Endothelial cell (in vitro differentiated cells): ENCODE results near the gene H6PD. TPM values are rescaled to one million over a fixed set of nuclear protein-coding genes. Genes with fewer than 3 reads are reported as not detected.

Experiments used
- DNase-seq: peaks from one replicate; pipeline ENCODE4 v3.0.0; 2021; ENCODE audit warnings: low spot score
- H3K27ac Mint-ChIP-seq: one replicate; pipeline ENCODE4 v1.8.0; 2021; ENCODE audit warnings: mixed read lengths, inconsistent platforms; ENCODE audit not compliant: unreplicated experiment
- H3K27me3 Mint-ChIP-seq: one replicate; pipeline ENCODE4 v1.8.0; 2021; ENCODE audit warnings: mild to moderate bottlenecking, moderate library complexity, mixed read lengths, inconsistent platforms; ENCODE audit not compliant: unreplicated experiment
- H3K36me3 Mint-ChIP-seq: one replicate; pipeline ENCODE4 v1.8.0; 2021; ENCODE audit warnings: mild to moderate bottlenecking, low read depth, mixed read lengths, inconsistent platforms; ENCODE audit not compliant: unreplicated experiment
- H3K4me1 Mint-ChIP-seq: one replicate; pipeline ENCODE4 v1.8.0; 2021; ENCODE audit warnings: mild to moderate bottlenecking, mixed read lengths, inconsistent platforms; ENCODE audit not compliant: unreplicated experiment
- H3K4me3 Mint-ChIP-seq: one replicate; pipeline ENCODE4 v1.8.0; 2021; ENCODE audit warnings: mild to moderate bottlenecking, mixed read lengths, inconsistent platforms; ENCODE audit not compliant: unreplicated experiment
- H3K9me3 Mint-ChIP-seq: one replicate; pipeline ENCODE4 v1.8.0; 2021; ENCODE audit warnings: mixed read lengths, inconsistent platforms; ENCODE audit not compliant: unreplicated experiment
- total RNA-seq: library from RNA; stranded (reverse); fragmentation: NEBNext Ultra II Directional; extraction: Animal tissue kit (Norgen Biotek cat#: 25700); gene quantifications from one replicate; pipeline ENCODE4 v1.2.1, GENCODE V29; 2021; ENCODE audit not compliant: unreplicated experiment
- TF ChIP-seq, protein P1 (sequence below): fragments of 200-600 bp; sonication (generic); IDR thresholded peaks from one replicate; pipeline ENCODE4 v1.5.0; 2021; ENCODE audit warnings: antibody characterized with exemption; ENCODE audit not compliant: unreplicated experiment

H6PD gene
- total RNA-seq, 1 donor from 2014 or later, result 18.6 TPM

DNA sequence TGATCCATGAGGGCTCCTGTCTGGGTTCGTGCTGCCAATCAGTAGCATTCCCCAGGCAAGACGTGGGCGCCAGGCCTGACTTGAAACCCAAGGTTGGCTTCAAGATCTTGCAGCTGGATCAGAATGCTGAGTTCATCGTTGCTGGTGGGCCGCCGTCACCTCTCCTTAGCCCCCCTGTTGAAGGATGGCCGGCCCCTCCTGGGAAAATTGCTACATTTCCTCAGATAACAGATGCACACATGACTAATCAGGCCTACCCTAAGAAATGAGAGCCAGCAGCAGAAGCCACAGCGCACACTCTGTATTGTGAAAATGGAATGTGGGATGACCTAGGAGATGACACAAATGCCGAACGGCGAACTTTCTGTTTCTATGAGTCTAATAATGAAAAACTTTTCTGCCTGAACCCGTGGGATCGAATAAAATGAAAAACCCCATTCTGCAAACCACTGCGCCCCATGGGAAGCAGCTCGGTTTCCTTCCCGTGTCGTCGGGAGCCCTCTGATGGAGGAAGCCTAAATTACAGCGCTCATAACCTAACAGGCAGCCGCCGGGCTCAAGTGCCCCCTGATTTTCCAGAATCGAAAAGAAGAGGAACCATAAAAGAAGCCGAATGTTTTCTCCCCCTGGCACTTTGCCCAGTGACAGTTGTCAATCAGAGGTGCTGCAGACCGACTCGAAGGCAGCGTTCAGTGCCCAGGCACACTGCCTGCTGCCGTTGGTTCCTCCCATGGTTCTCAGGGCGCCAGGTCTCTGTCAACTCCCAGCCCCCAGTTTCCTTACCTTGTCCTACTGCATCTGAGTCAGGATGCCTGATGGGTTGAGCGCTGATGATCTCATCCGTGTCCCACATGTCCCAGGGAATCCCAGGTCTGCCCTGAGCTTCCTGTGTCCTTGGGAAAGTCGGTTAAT is 38.2 kb upstream of the H6PD start:
- Mint-ChIP-seq H3K9me3 (no peaks in the 10 kb centered on the region), H3K27me3 (peaks cover 25% of the 10 kb centered on the region), H3K4me1 (peaks cover 8% of the 10 kb centered on the region), H3K4me3 (no peak overlapping the region), H3K27ac (no peak overlapping the region), H3K36me3 (no peaks in the 10 kb centered on the region)
- DNase-seq, result peak; percentile 64
- TF ChIP-seq, protein P1, sequence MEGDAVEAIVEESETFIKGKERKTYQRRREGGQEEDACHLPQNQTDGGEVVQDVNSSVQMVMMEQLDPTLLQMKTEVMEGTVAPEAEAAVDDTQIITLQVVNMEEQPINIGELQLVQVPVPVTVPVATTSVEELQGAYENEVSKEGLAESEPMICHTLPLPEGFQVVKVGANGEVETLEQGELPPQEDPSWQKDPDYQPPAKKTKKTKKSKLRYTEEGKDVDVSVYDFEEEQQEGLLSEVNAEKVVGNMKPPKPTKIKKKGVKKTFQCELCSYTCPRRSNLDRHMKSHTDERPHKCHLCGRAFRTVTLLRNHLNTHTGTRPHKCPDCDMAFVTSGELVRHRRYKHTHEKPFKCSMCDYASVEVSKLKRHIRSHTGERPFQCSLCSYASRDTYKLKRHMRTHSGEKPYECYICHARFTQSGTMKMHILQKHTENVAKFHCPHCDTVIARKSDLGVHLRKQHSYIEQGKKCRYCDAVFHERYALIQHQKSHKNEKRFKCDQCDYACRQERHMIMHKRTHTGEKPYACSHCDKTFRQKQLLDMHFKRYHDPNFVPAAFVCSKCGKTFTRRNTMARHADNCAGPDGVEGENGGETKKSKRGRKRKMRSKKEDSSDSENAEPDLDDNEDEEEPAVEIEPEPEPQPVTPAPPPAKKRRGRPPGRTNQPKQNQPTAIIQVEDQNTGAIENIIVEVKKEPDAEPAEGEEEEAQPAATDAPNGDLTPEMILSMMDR, result peak; percentile 46

DNA sequence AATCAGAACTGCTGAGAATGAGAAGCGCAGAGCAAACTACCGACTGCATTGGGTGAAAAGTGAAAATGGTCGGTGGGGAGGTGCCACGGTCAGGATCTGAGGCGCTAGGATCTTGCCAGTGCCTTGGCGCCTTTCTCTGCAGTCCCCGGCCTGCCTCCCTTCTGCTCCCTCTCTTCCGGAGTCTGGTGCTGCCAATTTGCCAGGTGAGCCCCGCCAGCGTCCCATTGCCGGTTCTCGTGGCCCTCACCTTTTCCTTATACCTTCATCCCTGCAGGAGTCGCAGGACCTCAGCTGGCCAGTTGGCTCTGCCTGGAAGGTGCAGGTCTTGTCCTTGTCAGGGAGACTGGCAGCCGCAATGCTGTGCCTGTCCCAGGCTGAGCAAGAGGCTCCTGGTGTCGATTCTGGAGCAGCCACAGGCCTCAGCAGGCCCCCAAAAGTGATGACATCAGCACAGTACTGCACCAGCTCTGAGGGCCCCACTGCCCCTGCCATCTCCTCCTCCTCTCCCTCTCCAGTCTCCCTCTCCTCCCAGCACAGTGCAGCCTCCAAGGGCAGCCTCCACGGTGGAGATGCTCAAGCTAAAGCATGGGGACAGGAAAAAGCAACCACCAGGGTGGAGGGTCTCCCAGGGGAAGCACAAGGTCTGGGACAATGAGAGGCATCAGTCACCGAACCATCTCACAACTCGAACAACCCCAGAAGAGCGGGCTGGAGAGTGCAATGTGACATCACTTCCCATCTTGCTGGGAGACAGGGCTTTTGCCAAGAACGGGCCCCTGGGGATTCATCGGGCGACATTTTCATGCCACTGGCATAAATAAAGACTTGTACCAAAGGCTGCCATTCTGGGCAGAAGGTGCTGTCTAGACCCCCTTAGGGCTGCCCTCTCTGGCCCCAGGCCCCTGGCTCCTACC is 37.1 kb upstream of the H6PD start:
- no peaks in the 10 kb centered on the region for H3K9me3 Mint-ChIP-seq
- no peak for DNase-seq
- peaks cover 14% of the 10 kb centered on the region for H3K4me1 Mint-ChIP-seq
- no peak overlapping the region for H3K4me3 Mint-ChIP-seq
- TF ChIP-seq, protein P1, result no peak
- H3K36me3 Mint-ChIP-seq, result no peaks in the 10 kb centered on the region
- peaks cover 27% of the 10 kb centered on the region for H3K27me3 Mint-ChIP-seq
- H3K27ac Mint-ChIP-seq, result no peak overlapping the region

DNA sequence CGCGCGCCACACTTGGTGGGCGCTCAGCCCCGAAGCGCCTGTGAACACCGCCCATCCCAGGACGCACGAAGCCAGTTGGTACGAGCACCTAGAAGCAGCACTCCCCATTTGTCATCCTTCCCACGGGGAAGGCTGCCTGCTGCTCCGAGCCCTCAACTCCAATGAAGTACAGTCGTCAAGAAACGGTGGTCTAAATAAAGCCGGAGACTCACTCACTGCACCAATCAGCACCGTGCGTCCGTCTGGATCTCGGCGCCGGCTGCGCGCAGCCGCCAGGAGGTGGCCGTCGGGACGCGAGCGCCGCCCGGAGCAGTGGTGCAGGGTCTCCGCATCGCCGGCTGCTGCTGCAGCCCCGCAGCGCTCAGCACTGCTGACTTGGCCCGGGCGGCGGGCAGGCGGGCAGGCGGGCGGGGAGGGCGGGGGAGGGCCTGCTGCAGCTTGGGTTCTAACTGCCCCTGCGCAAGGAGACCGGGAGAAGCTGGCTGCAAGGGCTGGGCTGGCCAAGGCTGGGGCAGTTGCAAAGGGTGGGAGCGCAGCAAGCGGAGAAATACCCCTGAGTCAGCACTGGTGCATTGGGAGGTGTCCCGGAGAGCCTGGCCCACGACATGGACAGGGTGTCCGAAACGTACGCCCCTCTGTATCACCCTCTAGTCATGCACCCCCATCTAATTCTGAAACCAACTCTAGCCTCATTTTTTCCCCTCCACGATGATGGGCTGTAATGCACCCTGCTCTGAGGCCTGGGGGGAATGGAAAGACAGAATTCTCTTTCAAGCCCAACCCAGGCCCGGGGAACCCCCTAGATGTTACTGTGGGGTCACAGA is 35.8 kb upstream of the H6PD start:
- TF ChIP-seq, protein P1, result no peak
- Mint-ChIP-seq H3K9me3 (no peaks in the 10 kb centered on the region), H3K4me1 (peaks cover 21% of the 10 kb centered on the region), H3K27me3 (peaks cover 28% of the 10 kb centered on the region), H3K36me3 (peaks cover 4% of the 10 kb centered on the region), H3K27ac (no peak overlapping the region), H3K4me3 (no peak overlapping the region)
- DNase-seq, result peak; percentile 63

DNA sequence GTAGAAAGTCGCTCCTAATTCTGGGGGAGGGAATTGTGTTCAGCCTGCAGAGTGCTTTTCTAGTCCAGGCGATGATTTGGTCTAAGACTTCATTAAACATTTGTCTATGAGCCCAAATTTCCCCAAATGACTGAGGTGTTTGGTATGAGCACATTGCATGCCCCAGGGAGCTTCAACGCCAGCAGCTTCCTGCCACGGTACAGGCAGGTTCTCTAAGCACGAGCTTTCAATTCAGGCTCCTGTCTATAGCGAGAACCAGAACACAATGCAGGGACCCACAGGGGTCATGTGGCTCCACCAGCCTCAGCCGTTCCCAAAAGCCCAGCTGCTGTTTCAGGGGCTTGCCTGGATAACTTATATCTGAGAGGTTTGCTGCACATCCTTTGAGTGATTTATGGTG is 34.1 kb upstream of the H6PD start:
- H3K9me3 Mint-ChIP-seq, result no peaks in the 10 kb centered on the region
- TF ChIP-seq, protein P1, result no peak
- H3K36me3 Mint-ChIP-seq, result peaks cover 4% of the 10 kb centered on the region
- H3K27ac Mint-ChIP-seq, result no peak overlapping the region
- H3K4me1 Mint-ChIP-seq, result peaks cover 21% of the 10 kb centered on the region
- no peak overlapping the region for H3K4me3 Mint-ChIP-seq
- peaks cover 28% of the 10 kb centered on the region for H3K27me3 Mint-ChIP-seq
- DNase-seq, result no peak
